H1 (cell line): ENCODE results near the gene GRID2.

ENCODE experiments used
- ASH2L ChIP-seq: fragments of 200-600, 300-600 bp; sonication (generic); IDR thresholded peaks from one replicate; pipeline ENCODE4 v1.7.1; 2017; ENCODE audit warnings: low read length
- CTCF ChIP-seq, 3 experiments: IDR thresholded peaks; 1 replicate in 2 of 3; 2 replicates in 1 of 3; pipeline versions ENCODE4 v1.5.1 to v1.6.1; 2011; ENCODE audit warnings: low read length in 3 of 3, mild to moderate bottlenecking in 3 of 3, inconsistent platforms in 2 of 3, low read depth in 1 of 3, moderate library complexity in 1 of 3; ENCODE audit not compliant: insufficient read depth in 1 of 3; ENCODE audit errors: control extremely low read depth in 1 of 3
- GTF2F1 ChIP-seq: IDR thresholded peaks from 2 replicates; pipeline ENCODE4 v1.6.1; 2012; ENCODE audit warnings: low read depth, low read length, improper control_type of control experiment, borderline replicate concordance
- JUND ChIP-seq: IDR thresholded peaks from 2 replicates; pipeline ENCODE4 v1.6.1; 2011; ENCODE audit warnings: mild to moderate bottlenecking, improper control_type of control experiment, low read length
- KDM4A ChIP-seq: IDR thresholded peaks from one replicate; pipeline ENCODE4 v1.7.1; 2012; ENCODE audit warnings: low read depth, mild to moderate bottlenecking, moderate library complexity, low read length, inconsistent platforms; ENCODE audit not compliant: severe bottlenecking
- POLR2A ChIP-seq, 2 experiments: IDR thresholded peaks; 1 replicate in 1 of 2; 2 replicates in 1 of 2; pipeline ENCODE4 v1.6.1; 2011; ENCODE audit warnings: low read depth in 2 of 2, low read length in 2 of 2, mild to moderate bottlenecking in 2 of 2; ENCODE audit errors: control extremely low read depth in 1 of 2
- POLR2AphosphoS5 ChIP-seq: IDR thresholded peaks from 2 replicates; pipeline ENCODE4 v1.6.1; 2011; ENCODE audit warnings: low read depth, low read length
- TAF1 ChIP-seq: IDR thresholded peaks from 2 replicates; pipeline ENCODE4 v1.6.1; 2011; ENCODE audit warnings: mild to moderate bottlenecking, low read depth, low read length
- YY1 ChIP-seq: IDR thresholded peaks from 2 replicates; pipeline ENCODE4 v1.6.1; 2011; ENCODE audit warnings: low read depth, mild to moderate bottlenecking, low read length
- ZNF274 ChIP-seq: IDR thresholded peaks from 2 replicates; pipeline ENCODE4 v1.7.0; 2012; ENCODE audit warnings: low read length, borderline replicate concordance; ENCODE audit errors: extremely low read depth

GRCh38 chr4:92514627-92515026 is 210.9 kb downstream of the GRID2 start:
- no peak for TF ChIP-seq ZNF274
- no peak for TF ChIP-seq CTCF (IDR thresholded peaks at IDR 0.05; ENCODE audit: control extremely low read depth in 1 of 3, insufficient read depth in 1 of 3, low read depth in 1 of 3, low read length in 3 of 3)
- TF ChIP-seq TAF1: no peak
- TF ChIP-seq POLR2AphosphoS5: no peak
- no peak for TF ChIP-seq JUND
- TF ChIP-seq YY1: no peak
- no peak for TF ChIP-seq POLR2A (IDR thresholded peaks at IDR 0.05; ENCODE audit: control extremely low read depth in 1 of 2, low read depth in 2 of 2, low read length in 2 of 2)
- TF ChIP-seq ASH2L: no peak
- no peak for TF ChIP-seq GTF2F1
- no peak for TF ChIP-seq KDM4A
